Hepatic stellate cell (primary cell): ENCODE data around the gene TENT5A.

Experiments used
- DNase-seq: peaks from one replicate; pipeline ENCODE4 v3.0.0; 2011; ENCODE audit warnings: low spot score

Gene TENT5A

GRCh38 chr6:81713205-81713604, 39.3 kb downstream of the TENT5A start:
- DNase-seq = no peak

- DNase-seq = no peak
Measured at GRCh38 chr6:81708113-81708699, 44.3 kb downstream of the TENT5A start.

- DNase-seq = no peak
Measured at GRCh38 chr6:81704700-81705099, 47.8 kb downstream of the TENT5A start.

- DNase-seq = no peak
Measured at GRCh38 chr6:81700414-81700813, 52.1 kb downstream of the TENT5A start.

GRCh38 chr6:81697559-81697958, 54.9 kb downstream of the TENT5A start:
- no peak for DNase-seq

- DNase-seq = no peak
Measured at GRCh38 chr6:81696524-81696923, 56.0 kb downstream of the TENT5A start.
